Gastrocnemius medialis (tissue), 4 donors: ENCODE data around the gene SDR9C7. TPM values are rescaled to one million over a fixed set of nuclear protein-coding genes. Genes with fewer than 3 reads are reported as not detected.

Experiments used
- ATAC-seq, 2 donors: fragments of 150-250 bp; one replicate each; pipeline ENCODE4 v1.9.1; 2016
- DNase-seq, 2 donors: peaks; one replicate each; pipeline ENCODE4 v3.0.0-alpha.2; 2019
- H3K27ac ChIP-seq, 4 donors: fragments of 200-600 bp; sonication (generic); 1 replicate in 1 of 4; 2 replicates in 3 of 4; pipeline ENCODE4 v1.5.1; 2016 to 2018; ENCODE audit warnings: mild to moderate bottlenecking in 2 of 4, moderate library complexity in 1 of 4
- H3K27me3 ChIP-seq, 3 donors: fragments of 200-600 bp; sonication (generic) in 2 of 3; 1 replicate in 1 of 3; 2 replicates in 2 of 3; pipeline versions ENCODE4 v1.5.1 to v1.6.0; 2016 to 2019; ENCODE audit warnings: mild to moderate bottlenecking in 1 of 3, moderate library complexity in 1 of 3
- H3K36me3 ChIP-seq, 2 donors: fragments of 200-600 bp; sonication (generic) in 1 of 2; one replicate each; pipeline ENCODE4 v1.5.1; 2017 to 2018
- H3K4me1 ChIP-seq, 2 donors: fragments of 200-600 bp; sonication (generic) in 1 of 2; one replicate each; pipeline ENCODE4 v1.5.1; 2016 to 2017; ENCODE audit warnings: mild to moderate bottlenecking in 2 of 2
- H3K4me3 ChIP-seq, 4 donors: fragments of 200-600 bp; sonication (generic) in 3 of 4; 1 replicate in 1 of 4; 2 replicates in 3 of 4; pipeline ENCODE4 v1.5.1; 2016 to 2019; ENCODE audit warnings: mild to moderate bottlenecking in 2 of 4
- H3K9me3 ChIP-seq, 3 donors: fragments of 200-600 bp; sonication (generic) in 2 of 3; 1 replicate in 1 of 3; 2 replicates in 2 of 3; pipeline ENCODE4 v1.5.1; 2016 to 2019
- CTCF ChIP-seq, 5 experiments: fragments of 450-650 bp in 3 of 5; fragments of 200-600 bp in 2 of 5; sonication (generic) in 2 of 5; IDR thresholded peaks in 4 of 5; conservative IDR thresholded peaks in 1 of 5; 1 replicate in 4 of 5; 2 replicates in 1 of 5; pipeline ENCODE4 v1.5.1; 2016 to 2019; ENCODE audit warnings: antibody characterized with exemption in 5 of 5, mild to moderate bottlenecking in 3 of 5, moderate library complexity in 3 of 5
- POLR2A ChIP-seq, 2 donors: fragments of 450-650 bp; IDR thresholded peaks; one replicate each; pipeline ENCODE4 v1.6.1; 2017; ENCODE audit warnings: antibody characterized with exemption in 2 of 2, mild to moderate bottlenecking in 2 of 2, moderate library complexity in 2 of 2
- in situ Hi-C, 4 donors: fragments of 200-750 bp; cut with MboI; loops; one replicate each; pipeline versions ENCODE4 v1.15.0 to v1.8.0; 2017; ENCODE audit warnings: low sequenced_read_pairs in 4 of 4
- intact Hi-C: fragments of 100-400 bp; cut with DNase I; formaldehyde crosslinking; loops from one replicate; pipeline ENCODE4 v1.15.1; 2023; ENCODE audit warnings: low total_unique reads
- total RNA-seq, 4 donors: library from RNA; depleted of rRNA; stranded (reverse); fragments of >200 nt; gene quantifications; one replicate each; pipeline versions ENCODE4 v1.1.0 to v1.2.3, GENCODE V29; 2016

SDR9C7 gene
- total RNA-seq, 4 donors from 2014 or later: 0.27 TPM; not detected in 3

GRCh38 chr12:56954057-56954957 is 20.1 kb upstream of the SDR9C7 start:
- ATAC-seq: no peak
- Histone ChIP-seq H3K36me3 (no peaks in the 10 kb centered on the region), H3K4me3 (no peak overlapping the region), H3K9me3 (no peaks in the 10 kb centered on the region), H3K27ac (no peak overlapping the region), H3K4me1 (no peaks in the 10 kb centered on the region), H3K27me3 (no peaks in the 10 kb centered on the region)
- in situ Hi-C loops (no loop called here), intact Hi-C loops (no loop called here)
- DNase-seq: no peak
- TF ChIP-seq CTCF (IDR thresholded peaks at IDR 0.05 in 4 of 5, conservative IDR thresholded peaks at IDR 0.05 in 1 of 5) (no peak), POLR2A (IDR thresholded peaks at IDR 0.05) (no peak)

GRCh38 chr12:56953314-56953713 is 19.1 kb upstream of the SDR9C7 start:
- H3K4me1 ChIP-seq: no peaks in the 10 kb centered on the region
- DNase-seq (no peak), ATAC-seq (no peak)
- H3K27ac ChIP-seq: no peak overlapping the region
- intact Hi-C loops (no loop called here), in situ Hi-C loops (no loop called here)
- H3K9me3 ChIP-seq: no peaks in the 10 kb centered on the region
- no peak for TF ChIP-seq CTCF (IDR thresholded peaks at IDR 0.05 in 4 of 5, conservative IDR thresholded peaks at IDR 0.05 in 1 of 5)
- TF ChIP-seq POLR2A (IDR thresholded peaks at IDR 0.05): no peak
- H3K4me3 ChIP-seq: no peak overlapping the region
- no peaks in the 10 kb centered on the region for H3K27me3 ChIP-seq
- H3K36me3 ChIP-seq: no peaks in the 10 kb centered on the region

GRCh38 chr12:56951582-56952339 is 17.6 kb upstream of the SDR9C7 start:
- intact Hi-C loops: no loop called here
- Histone ChIP-seq H3K27ac (no peak overlapping the region), H3K4me1 (no peaks in the 10 kb centered on the region), H3K9me3 (no peaks in the 10 kb centered on the region), H3K4me3 (no peak overlapping the region), H3K36me3 (no peaks in the 10 kb centered on the region), H3K27me3 (no peaks in the 10 kb centered on the region)
- in situ Hi-C loops: no loop called here
- ATAC-seq: no peak
- no peak for TF ChIP-seq CTCF (IDR thresholded peaks at IDR 0.05 in 4 of 5, conservative IDR thresholded peaks at IDR 0.05 in 1 of 5)
- DNase-seq: no peak

- Histone ChIP-seq H3K27me3 (no peaks in the 10 kb centered on the region), H3K4me1 (no peaks in the 10 kb centered on the region), H3K4me3 (no peak overlapping the region), H3K27ac (no peak overlapping the region), H3K9me3 (no peaks in the 10 kb centered on the region), H3K36me3 (no peaks in the 10 kb centered on the region)
- in situ Hi-C loops (no loop called here), intact Hi-C loops (no loop called here)
- TF ChIP-seq CTCF (IDR thresholded peaks at IDR 0.05 in 4 of 5, conservative IDR thresholded peaks at IDR 0.05 in 1 of 5) (no peak), POLR2A (IDR thresholded peaks at IDR 0.05) (no peak)
- ATAC-seq (no peak), DNase-seq (no peak)
Observed at GRCh38 chr12:56948881-56949280, 14.7 kb upstream of the SDR9C7 start.
